Activated T-helper 1 cell treated with Interleukin-2 at 50 U/mL for 16 hours (primary cell): ENCODE measurements around the gene TREML2.

Source experiments
- DNase-seq: peaks from one replicate; pipeline ENCODE4 v3.0.0-alpha.2; 2020; ENCODE audit warnings: low read depth

Gene TREML2

DNA sequence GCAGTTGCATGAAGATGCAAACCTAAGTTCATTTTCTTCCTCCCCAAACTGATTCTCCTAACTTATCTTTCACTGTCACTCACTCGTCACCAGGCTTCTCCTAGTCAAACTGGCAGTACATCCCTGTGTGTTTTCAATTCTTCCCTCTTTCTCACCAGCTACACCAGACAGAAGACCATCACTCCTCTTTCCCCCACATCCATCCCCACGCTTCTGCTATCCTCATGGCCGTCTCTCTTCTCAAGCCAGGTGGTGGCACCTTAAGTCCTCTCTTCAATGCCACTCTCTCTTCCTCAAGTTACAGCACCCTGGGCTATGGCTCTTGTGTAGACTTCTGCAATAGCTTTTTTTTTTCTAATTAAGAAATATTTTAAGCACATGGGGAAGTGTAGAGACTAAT is 23.7 kb downstream of the TREML2 start:
- no peak for DNase-seq

DNA sequence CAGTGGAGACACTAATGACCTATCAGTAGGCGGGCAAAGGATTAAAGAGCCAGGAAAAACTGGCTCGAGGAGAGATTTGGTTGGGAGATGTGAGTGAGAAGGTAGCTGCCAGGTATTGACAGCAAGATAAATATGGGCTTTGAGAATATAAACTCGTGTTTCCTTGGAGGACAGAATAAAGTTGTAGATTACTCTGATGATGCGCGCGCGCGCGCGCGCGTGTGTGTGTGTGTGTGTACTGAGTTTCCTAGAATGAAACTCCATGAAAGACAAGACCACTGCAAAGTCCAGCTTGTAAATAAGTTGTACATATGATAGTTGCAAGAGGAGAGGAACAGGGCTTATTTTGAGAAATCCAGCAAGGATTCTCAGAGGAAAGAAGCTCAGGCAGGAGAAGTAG is 24.8 kb downstream of the TREML2 start:
- DNase-seq: no peak

DNA sequence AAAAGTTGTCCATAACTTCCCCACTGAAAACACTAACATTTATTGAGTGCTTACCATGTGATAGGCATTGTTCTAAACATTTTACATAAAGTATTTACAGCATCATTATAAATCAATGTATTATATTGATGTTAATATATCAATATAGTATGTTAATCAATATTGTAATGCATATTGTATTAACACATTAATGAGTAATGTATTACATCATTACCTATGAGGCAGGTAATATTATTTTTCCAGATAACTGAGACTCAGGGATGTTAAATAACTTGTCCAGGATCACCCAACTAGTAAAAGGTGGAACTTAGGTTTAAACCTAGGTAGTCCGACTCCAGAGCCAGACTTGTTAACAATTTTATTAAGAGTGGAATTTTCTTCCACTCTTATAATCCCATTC is 25.9 kb downstream of the TREML2 start:
- no peak for DNase-seq

DNA sequence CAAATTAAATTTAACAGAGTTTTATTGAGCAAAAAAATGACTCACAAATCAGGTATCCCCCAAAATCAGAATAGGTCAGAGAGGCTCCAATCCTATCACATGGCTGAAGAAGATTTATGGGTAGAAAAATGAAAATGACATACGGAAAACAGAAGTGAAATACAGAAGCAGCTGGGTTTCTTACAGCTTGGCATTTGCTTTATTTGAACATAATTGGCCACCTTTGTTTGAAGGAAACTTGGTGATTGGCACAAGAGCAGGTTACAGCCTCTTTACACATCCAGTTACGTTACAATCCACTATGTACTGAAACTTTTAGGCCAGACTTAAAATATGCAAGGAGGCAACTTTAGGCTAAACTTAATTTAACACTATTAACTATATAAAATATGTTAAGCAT is 26.3 kb downstream of the TREML2 start:
- DNase-seq: no peak

DNA sequence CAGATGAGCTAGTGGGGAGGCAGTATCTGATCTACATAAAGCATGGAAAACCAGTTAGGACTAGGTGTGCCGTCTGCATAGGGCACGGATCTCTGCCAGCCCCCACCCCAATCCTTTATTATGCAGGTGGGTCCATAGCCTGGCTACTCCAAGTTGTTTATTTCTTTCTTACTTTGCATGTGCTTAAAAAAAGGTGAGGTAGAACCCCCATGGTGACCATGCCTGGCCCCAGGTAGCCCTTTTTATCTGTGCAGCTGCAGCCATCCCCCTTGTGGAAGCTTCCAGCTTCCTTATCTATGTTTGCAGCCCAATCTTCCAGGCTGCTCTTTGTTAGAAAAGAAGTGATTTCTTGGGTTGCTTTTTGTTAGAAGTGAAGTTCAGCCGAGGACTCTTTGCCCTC is 29.0 kb downstream of the TREML2 start:
- no peak for DNase-seq

DNA sequence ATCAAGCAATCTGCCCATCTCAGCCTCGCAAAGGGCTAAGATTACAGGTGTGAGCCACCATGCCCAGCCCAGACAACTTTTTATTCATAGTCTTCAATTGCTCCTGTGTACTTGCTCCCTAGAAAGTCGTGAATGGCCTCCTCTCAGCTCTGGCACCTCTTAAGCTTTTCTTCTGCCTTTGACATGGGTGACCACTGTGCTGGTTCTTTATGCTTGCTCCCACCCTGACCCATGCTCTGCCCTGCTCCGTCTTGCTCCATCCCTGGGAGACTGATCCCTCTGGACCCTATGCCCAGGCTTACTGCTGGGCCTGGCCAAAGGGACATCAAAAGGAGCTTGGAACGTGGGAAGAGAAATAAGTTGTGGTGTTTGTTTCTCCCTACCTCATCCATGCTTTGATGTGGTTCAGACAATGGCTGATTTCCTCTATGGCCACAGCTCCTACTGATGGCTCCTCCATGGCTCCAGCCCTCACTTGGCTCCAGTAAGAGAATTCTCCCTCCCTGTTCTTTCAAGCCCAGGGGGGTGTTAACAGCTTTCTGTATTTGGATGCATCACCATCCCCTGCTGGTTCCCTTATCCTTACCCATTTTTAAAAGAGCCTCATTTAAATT is 30.3 kb downstream of the TREML2 start:
- no peak for DNase-seq

DNA sequence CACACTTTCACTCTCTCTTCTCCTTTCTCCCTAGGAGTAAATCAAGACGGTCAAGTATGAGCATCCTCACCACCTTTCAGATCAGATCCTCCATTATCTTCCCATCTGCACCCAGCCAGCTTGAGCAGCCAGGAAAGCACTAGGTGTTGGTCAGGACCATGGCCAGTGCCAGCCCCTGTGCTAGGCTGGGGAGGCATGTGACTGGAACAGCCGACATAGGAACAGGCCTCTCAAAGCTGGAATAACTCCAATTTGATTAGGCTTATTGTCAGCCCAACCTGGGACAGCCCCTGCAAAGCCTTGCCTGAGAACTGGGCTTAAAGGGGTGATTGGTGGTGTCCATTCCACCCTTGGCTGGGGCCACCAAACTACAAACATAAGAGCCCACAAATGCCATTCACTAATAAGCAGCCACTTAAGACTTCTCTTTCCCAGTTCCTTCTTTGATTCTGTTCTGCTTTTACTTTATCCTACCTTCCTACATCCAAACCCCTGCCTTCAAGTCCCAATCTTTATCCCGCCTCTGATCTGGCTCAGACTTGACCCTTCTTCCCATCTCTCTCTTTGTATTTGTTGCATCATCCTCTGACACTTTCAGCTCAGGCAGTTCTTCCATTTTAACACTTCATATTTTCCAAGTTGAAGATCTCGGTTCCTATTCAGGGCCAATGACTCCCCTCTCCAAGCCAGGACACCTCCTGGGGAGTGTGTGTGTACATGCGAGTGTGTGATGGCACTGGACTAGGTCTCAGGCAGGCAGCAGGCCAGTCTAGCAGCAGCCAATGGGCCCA is 33.6 kb downstream of the TREML2 start:
- DNase-seq: no peak

DNA sequence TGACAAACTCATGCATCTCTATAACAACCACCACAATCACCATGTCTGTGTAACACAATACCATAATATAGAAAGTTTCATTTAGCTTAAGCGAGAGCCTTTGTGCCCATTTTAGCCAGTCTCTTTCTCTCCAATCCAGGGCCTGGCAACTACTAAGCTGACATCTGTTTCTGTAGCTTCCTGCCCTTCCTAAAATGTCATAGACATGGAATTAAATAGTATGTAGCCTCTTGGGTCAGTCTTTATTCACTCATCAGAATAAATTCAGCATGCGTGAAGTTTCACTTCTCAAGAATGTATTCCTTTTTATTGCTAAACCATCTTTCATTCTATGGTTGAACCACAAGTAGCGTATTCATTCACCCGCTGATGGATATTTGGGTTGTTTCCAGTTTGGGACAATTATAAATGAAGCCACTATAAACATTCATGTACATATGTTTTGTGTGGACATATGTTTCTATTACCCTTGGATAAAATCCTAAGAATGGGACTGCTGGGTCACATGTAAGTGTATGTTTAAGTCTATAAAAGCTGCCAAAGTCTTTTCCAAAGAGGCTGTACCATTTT is 36.3 kb downstream of the TREML2 start:
- DNase-seq: no peak

DNA sequence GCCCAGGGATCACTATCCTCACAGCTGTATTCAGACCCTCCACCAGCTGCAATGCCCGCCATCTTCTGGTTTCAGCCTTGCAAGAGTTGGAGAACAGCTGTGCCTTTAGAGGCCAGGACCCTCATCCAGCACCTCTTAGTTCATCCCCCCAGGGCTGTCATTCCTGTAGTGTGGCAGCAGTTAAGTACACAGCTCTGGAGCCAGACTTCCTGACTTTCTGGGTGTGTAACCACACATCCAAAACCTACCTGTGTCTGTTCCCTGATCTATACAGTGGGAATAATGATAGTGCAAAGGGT is 37.6 kb downstream of the TREML2 start:
- DNase-seq: no peak

DNA sequence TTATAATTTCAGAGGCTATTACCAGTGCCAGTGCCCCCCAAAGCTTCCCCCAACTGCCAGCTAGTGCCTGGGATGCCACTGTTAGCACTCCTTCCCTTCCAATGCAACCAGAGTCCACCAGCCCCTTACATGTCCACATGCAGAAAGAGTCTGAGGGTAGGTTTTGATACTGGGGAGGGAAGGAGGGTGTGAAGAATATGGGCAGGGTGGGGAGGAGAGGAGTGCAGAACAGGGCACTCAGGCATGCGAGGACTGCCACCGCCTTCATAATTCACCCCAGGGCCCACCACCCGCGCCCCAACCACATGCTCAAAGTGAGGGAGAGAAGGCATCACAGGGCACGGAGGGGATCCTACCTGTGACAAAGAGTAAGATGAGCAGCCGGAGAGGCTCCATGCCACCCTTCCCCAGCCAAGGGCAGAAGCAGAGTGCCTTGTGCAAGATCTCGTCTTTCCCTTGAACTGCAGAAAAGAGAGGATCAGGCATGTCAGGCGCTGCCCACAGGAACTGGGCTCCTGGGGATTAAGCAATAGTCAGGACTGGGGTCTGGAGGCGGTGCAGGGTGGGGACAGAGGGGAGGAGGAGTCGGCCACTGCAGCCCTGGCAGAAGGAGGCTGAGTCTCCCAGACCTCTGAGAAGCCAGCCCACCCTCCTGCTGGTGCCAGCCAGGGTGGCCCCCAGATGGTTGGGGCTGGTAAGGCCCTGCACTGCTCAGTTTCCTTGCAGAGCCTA is 38.1 kb downstream of the TREML2 start, which contains the start of gene TREM2:
Gene TREM2, minus strand, starts transcription at position 430 of the 732 bp plus-strand sequence. Its CDS starts 34 bp downstream, at position 396.
- DNase-seq: no peak

DNA sequence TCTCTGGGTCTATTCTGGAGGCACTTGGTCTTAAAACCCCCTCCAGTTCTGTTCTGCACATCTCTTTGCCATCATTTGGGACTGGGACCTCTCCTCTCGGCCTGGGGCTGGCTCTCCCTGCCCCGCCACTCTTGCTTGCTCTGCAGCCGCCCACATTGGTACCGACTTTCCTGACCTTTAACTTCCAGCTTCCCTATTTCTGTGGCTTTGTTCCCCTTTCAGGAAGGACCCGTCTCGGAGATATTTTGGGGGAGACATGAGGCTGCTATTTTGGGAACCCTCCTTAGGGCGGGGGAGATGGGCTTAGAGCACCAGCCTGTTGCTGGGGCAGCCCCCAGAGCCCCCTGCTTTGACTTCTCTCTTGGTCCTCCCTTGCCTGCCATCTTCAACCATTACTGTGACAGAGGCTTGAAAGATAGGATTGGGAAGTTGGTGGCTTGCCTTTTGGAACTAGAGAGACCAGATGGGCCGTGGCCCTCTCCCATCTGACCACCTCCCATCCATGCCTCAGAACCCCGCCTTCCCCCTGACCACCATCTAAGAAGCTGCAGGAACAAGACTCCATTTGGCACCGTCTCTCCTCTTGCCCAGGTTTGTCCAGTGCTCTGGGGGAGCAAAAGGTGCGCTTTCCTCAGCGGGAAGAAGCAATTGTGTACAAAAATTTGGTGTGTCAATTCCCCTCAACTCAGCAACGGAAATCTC is 38.9 kb downstream of the TREML2 start:
- no peak for DNase-seq

DNA sequence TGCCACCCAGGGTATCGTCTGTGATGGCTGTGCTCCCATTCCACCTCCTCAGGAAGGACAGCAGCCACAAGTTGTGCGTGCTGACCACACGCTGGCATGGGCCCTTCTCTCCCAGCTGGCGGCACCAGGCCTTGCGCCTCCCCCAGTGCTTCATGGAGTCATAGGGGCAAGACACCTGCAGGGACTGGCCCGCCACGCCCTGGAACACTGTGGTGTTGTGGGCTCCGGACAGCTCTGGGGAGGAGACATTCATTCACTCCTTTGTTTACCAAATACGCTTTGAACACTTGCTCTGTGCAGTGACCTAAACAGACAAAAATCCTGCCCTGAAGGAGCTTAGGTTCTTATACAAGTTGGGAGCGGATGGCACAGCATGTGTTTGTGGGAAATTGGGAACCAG is 39.6 kb downstream of the TREML2 start:
- no peak for DNase-seq

DNA sequence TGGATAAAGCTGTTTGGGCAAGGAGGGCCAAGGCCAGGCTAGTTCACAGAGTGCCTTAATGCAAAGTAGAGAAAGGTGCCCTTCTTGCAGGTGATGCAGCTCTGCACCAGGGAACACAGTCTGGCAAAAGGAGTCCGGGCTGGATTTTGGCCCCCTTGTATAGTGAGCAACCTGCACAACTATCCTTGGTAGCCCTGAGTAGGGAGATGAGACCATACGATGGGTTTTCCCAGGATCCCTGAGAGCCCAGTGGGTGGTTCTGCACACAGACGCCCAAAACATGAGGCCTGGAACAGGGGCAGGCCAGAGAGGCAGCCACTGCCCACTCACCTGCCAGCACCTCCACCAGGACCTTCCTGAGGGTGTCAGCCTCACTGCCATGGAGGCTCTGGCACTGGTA is 40.0 kb downstream of the TREML2 start:
- DNase-seq: no peak

DNA sequence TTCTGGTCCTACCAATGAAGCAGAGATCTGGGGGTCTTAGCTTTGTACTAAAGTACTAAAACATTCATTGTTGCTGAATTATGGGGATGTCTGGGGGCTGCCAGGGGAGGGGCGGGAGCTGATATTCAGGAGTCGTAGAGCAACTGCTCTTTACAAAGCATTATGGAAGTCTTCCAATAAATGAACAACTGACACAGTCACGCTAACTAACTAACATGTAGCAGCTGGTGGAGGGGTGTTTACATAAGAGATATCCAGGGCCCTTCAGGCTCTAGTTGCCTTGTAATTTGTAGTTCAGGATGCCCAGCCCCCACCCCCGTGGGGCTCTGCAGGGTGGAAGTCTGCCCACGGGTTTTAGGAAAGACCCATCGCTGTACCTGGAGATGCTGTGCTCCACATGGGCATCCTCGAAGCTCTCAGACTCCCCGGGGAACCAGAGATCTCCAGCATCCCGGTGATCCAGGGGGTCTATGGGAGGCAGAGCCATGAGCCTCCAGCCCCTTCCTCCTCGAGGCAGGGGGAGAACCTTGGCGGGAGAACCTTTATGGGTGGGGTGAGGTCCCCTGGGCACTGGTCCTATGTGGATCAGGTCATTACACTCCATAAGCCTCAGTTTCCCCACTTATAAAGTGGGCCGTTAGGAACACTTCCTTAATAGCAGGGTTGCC is 41.4 kb downstream of the TREML2 start:
- DNase-seq: no peak

DNA sequence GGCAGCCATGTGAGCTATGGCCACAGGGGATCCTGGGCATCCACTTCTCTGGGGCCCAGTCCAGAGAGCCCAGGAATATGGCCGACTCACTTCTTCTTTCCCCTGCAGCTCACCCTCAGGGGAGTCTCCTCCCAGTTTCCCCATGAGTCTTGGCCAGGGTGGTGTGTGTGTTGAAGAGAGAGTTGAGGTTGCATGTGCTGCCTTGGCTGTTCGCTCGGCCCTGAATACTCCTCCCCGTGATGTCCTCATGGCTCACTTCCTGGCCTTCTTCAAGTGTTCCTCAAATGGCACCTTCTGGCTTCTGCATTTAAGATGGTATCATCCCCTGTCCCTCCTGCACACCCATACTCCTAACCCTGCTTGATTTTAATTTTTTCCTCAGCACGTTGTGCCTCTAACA is 43.6 kb downstream of the TREML2 start:
- DNase-seq: no peak

DNA sequence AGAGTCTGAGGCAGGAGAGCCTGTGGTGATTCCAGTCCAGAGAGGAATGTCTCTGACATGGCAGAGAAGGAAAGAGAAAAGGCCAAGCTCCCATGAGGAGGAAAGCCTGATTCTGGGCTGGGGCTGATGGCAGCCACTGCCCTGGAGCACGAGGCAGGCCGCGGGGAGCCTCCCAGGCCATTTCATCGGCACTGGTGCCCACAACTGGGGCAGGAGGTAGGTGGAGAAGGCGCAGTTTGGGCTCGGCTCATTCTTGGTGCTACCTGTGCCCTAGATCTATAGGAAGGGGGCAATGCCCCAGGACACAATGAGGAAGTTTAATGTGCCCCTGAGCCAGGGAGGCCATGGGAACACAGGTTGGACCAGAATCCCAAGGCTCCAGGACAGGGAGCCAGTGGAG is 44.2 kb downstream of the TREML2 start:
- DNase-seq: no peak

DNA sequence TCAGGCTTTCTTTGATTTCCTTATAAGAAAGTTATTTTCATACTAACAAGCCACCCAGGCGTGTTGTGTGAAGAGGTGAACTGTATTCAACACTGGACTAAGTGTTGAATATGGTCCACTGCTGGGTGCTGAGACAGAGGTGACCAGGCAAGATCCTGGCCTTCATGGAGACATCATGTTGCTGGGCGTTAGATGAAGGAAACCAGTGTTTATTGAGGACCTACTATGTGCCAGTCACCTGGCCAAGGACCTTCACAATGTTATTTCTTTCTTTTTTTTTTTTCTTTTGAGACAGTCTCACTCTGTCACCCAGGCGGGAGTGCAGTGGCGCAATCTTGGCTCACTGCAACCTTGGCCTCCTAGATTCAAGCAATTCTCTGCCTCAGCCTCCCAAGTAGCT is 44.9 kb downstream of the TREML2 start:
- DNase-seq: no peak

DNA sequence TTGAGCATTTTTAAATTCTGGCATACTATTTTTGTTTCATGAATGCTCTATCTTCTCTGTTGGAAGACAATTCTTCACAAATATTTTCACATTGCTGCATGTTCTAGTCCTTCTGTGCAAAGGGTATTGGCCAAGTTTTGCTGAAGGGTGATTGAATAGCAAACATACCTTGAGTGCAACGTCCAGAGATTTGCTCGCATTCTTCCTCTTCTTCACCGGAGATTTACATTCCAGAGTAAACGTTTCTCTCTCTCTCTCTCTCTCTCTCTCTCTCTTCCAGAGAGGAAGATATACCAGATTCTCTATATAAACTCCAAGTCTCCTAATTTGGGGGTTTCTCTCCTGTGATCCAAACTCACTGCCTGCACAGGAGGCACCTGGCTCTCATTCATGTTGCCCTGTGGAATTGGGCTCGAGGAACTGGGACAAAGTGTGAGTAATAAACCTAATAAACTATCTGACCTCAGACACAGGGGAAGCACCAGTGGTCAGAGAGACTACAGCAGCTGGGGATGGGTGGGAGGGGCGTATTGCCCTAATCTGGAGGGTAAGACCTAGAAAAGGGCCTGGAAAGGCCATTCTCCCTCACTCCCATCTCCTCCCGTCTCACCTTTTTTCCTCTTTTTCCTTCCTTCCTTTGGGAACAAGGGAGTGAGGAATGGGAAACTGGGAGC is 45.7 kb downstream of the TREML2 start:
- no peak for DNase-seq

DNA sequence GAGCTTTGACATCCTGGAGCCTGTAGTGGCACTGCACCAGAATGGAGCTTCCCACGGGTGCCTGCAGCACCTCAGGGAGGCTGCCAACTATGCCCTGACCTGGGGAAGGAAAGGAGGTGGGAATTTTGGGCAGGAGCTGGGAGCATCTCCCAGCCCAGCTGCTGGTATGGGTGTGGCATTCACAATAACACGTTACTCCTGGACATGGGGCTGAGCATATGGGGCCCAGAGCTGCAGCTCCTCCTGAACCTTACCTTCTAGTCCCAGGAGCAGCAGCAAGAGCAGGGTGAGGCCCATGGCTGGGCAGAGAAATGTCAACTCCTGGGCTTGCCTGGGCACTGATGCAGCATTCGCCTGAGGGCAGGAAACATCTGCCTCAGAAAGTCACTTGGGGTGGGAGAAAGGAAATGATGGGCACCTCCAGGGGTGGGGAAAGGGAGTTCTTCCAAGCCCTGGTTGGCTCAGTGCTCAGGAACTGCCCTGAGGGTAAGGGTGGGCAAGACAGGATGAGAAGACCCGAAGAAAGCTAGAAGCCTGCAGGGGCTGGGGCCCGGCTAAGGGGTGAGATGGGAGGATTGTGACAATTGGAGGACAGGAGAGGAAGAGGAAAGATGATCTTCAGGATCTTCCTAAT is 46.8 kb downstream of the TREML2 start, which contains the start of gene TREML1:
Gene TREML1, minus strand, starts transcription at position 356 of the 634 bp plus-strand sequence. Its CDS starts 59 bp downstream, at position 297.
- no peak for DNase-seq

DNA sequence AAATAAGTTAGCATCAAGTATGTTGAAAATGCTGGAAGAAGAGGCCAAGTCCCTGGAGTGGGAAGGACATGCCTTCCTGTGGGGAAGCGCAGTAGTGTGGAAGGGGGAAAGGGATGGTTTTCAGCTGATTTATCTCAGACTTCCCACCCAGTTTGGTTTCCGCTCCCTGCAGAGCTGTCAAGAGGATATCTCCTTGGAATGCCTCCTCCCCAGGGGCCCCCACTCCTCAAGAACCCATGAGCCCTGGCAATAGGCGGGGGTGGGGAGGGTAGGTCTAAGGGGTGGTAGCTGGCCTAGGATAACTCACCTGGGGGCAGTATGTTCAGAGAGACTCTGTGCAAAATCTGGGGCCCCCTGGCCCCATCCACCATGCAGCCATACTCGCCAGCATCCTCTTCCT is 47.5 kb downstream of the TREML2 start:
- DNase-seq: no peak

DNA sequence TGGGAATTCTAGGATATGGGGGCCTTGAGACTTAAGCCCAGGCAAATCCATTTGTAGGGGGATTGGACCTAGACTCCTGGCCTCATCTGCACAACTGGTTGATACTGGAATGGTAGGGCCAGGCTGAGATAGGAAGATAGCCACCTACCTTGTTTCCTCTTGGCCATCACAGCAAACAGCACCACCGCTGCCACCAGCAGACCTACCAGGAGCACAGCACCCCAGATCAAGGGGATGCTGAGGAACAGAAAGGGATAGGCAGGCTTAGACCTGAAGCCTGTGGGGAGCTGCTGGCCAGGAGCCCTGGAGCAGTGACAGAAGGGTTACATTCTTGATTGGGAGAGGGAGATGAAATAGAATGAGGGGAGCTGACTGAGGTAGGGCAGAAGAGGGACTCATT is 50.3 kb downstream of the TREML2 start:
- no peak for DNase-seq
